Stimulated activated CD8-positive, alpha-beta memory T cell treated with anti-CD3 and anti-CD28 coated beads, Interleukin-7, amount 100 ng/mL, for 1 hour (primary cell): ENCODE data around the gene L1CAM.

Experiments used
- DNase-seq, 2 donors: peaks; one replicate each; pipeline ENCODE4 v3.0.0-alpha.2; 2020; ENCODE audit warnings: low read depth in 2 of 2

L1CAM gene

GRCh38 chrX:153902385-153902784, 16.4 kb upstream of the L1CAM start:
- DNase-seq: no peak

DNA sequence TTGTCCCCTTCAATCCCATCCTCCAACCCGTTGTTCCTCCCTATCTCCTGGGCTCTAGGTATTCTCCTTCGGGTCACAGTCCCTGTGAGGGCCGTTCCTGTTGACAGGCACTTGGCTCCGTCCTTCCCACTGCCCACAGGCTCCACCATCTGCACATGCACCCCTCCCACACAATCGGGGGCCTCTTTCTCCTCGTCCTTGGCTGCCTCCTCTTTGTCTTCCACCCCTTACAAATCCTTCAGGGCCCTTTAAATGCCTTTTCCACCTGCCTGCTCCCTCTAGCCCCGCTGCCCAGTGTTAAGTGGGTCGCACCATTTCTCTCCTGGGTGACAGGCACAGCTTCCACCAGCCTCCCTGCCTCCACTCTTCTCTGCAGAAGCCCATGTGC, 15.8 kb upstream of the L1CAM start:
- DNase-seq: no peak

- DNase-seq: peak in 1 of 2 donors; percentile 13
Observed at GRCh38 chrX:153900831-153901752, 15.1 kb upstream of the L1CAM start.

GRCh38 chrX:153897899-153898298, 11.9 kb upstream of the L1CAM start:
- no peak for DNase-seq

DNA sequence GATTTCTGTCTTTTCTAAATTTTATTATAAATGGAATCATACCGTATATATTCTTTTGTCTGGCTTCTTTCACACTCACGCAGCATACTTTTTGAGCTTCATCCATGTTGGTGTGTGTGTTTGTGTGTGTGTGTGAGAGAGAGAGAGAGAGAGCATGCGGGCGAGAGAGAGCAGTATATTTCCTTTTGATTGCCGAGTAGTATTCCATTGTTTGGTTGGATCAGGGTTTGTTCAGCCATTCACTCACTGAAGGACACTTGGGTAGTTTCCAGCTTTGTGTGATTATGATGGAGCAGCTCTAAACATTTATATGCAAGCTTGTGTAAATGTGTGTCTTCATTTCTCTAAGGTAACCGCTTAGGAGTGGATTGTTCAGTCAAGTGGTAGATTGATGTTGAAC, 3.1 kb upstream of the L1CAM start:
- no peak for DNase-seq

GRCh38 chrX:153888344-153888743, 2.4 kb upstream of the L1CAM start:
- no peak for DNase-seq

DNA sequence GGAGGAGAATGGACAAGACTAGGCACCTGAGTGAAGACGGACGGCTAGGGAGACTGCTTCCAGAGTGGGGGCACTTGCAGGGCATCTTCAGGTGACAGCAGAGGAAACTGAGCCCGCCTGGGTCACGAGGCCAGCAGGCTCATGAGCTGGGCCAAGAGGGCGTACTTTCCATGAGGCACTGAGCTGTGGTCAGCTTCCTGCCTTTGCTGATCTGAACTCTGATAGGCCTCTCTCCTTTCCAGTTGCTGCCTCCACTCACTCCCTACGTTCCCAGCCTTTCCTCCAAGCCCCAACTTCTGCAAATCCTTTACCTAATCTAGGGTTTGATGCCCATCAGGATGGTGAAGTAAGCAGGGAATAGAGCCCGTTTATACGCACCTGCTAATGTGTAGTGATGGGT, 1.4 kb upstream of the L1CAM start:
- no peak for DNase-seq

GRCh38 chrX:153886915-153887314, 942 bp upstream of the L1CAM start:
- no peak for DNase-seq

DNA sequence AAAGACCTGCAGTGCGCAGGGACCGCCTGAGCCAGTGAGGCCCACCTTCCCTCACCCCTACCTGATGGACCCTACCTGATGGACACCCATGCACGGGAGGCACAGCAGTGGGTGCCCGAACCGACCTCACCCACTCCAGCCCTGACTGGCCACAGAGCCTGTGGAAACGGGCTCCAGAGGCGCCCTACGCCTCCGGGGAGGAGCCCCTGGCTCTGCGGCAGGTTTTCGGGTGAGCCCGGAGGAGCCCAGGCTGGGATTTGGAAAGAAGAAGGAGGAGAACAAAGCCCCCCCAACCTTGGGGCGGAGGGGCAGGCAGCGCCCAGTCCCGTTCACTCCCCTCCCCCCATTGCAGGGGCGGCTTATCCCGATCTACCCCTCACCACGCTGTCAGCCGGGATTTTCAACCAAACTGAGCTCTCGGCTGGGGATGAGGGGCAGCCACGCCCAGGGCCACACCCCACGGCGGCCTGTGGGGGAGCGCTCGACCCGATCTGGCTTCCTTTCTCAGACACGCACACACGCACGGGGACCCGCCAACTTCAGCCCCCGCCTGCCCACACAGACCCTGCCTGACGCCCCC, 675 bp downstream of the L1CAM start:
- no peak for DNase-seq

GRCh38 chrX:153884590-153884989, 1.4 kb downstream of the L1CAM start:
- no peak for DNase-seq

DNA sequence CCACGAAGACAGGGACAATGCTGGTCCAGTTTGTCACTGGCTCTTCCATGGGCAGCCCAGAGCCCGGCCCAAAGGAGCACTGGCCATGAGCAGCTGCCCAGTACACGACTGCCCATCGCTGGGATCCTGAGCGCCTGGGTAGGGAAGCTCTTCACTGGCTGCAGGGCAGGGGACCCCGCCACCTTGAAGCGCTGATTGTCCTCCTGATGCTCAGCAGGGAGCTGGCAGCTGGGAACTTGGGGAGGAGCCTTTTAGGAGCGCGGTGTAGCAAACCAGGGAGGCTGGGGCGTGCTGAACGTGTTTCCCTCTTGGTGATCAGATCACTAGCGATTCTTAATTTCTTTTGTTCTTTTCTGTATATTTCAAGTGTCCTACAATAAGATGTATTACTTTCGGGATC, 1.8 kb downstream of the L1CAM start:
- DNase-seq: no peak

- DNase-seq: no peak
Observed at GRCh38 chrX:153883163-153883843, 2.7 kb downstream of the L1CAM start.

DNA sequence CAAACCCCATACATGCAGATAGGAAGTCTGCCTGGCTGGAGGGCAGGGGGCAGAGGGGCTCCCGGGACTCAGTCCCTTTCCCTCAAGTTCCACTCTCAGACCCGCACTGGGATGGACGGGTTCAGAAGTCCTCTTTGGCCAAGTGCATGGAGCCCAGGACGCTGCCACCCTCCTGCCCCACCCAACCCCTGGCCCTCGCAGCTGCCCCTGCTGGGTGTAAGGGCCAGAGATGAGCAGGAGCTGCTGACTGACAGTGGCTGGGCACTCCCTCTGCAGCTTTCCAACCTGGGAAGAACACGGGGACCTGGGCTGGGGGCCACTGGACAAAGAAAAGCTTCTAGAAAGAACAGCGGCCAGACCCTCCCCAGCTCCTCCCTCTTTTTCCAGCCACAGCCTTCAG, 3.4 kb downstream of the L1CAM start:
- no peak for DNase-seq

- no peak for DNase-seq
Observed at GRCh38 chrX:153882086-153882498, 3.9 kb downstream of the L1CAM start.

DNA sequence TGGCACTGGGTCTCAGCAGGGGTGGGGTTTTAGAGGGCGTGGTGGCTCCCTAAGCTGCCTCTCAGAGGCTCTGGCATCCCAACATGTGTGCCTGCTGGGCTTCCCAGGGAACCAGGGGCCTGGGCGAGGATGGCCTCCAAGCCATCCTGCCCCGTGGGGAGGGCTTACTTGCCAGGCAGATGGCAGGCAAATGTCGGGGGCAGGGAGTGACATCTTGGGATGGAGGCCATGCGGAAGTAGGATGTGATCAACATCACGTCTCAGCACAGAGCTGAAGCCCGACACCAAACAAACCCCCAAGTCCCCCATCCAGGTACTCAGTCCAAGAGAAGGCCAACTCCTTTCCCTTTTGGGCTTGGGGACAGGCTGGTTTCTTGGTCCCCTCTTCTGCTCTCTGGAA, 4.7 kb downstream of the L1CAM start:
- DNase-seq: no peak

DNA sequence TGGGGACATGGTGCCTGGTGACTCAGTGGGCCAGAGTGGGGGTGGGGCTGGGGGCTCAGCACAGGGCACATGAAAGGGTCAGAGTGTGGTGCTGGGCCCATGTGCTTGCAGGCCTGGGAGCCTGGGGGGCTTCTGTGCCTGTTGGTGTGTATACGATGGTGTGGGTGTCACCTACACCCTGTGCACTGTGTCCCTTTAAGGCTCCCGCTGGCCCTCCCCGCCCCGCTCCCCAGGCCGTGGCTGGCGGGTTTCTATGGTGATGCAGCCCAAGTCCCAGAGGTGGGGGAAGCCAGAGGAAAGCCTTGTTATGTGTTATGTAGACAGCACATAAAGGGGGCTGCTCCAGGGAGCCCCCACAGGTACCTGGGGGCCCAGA, 5.5 kb downstream of the L1CAM start:
- DNase-seq: no peak

- no peak for DNase-seq
Observed at GRCh38 chrX:153879741-153880439, 6.1 kb downstream of the L1CAM start.

GRCh38 chrX:153878969-153879653, 6.9 kb downstream of the L1CAM start:
- DNase-seq: no peak

- no peak for DNase-seq
Observed at GRCh38 chrX:153878345-153878744, 7.6 kb downstream of the L1CAM start.

DNA sequence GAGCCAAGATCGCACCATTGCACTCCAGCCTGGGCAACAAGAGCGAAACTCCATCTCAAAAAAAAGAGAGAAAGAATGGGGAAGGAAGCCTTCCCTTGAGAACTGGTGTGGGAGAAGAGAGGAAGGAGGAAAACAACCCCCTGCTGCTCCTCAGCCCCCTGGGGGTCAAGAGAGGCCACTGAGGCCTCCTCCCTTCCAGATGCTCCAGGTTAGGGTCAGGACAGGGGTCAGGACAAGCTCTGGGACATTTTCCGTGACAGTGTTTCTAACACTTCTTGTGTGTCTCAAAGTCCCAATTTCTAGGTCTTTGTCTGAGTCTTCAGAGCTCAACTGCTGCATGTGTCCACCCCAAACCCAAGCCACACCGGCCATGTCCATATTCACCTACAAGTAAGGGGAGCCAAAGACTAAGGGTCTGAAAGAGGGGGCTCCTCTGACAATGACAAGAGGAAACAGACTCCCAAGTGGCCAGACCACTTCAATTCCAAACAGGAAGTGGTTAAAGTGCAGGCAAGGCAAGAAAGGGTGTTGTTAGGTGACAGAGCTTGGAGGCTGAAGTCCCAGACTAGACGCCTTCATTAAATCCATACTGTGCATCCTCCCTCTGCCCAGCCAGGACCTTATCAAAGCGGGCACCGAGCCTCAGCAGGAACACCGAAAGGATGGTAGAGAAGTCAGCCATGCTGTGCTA, 8.3 kb downstream of the L1CAM start:
- DNase-seq: no peak

DNA sequence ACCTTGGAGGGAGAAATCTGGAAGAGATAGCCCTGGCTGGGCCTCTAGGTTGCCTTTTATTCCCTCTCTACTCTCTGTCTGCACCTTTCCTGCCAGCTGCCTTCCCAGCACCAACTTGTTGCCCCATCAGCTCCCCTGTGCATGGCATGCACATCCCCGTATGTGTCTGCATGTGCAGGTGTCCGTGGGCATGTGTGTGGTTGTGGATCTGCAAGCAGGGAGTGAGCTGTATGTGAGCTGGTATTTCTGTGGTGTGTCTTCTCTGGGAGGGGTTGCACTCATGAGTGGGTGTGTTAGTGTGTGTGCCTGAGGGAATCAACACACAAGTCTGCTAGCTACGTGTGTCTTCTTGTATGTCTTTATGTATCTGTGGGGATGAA, 9.9 kb downstream of the L1CAM start:
- DNase-seq: no peak
